GM10847 (cell line): ENCODE results near the gene TXLNG.
A peak's percentile ranks its signal among the peaks of the same experiment; 100 is the strongest.

ENCODE experiments used
- POLR2A ChIP-seq: IDR thresholded peaks from 2 replicates; pipeline ENCODE4 v1.6.1; 2011; ENCODE audit not compliant: insufficient read length; ENCODE audit errors: extremely low read depth

Gene TXLNG

GRCh38 chrX:16851421-16851820 lies 65.2 kb downstream of the TXLNG start:
- no peak for TF ChIP-seq POLR2A

GRCh38 chrX:16851827-16852226 lies 65.6 kb downstream of the TXLNG start:
- TF ChIP-seq POLR2A: no peak

GRCh38 chrX:16852617-16853179 lies 66.4 kb downstream of the TXLNG start:
- no peak for TF ChIP-seq POLR2A

- no peak for TF ChIP-seq POLR2A
These were observed 67.3 kb downstream of the TXLNG start for GRCh38 chrX:16853537-16853936.

GRCh38 chrX:16855363-16856075 lies 69.3 kb downstream of the TXLNG start:
- TF ChIP-seq POLR2A: no peak

- no peak for TF ChIP-seq POLR2A
These were observed 70.5 kb downstream of the TXLNG start for GRCh38 chrX:16856744-16857143.

- no peak for TF ChIP-seq POLR2A
These were observed 76.6 kb downstream of the TXLNG start for GRCh38 chrX:16862829-16863228.

GRCh38 chrX:16867947-16868346 lies 81.7 kb downstream of the TXLNG start:
- TF ChIP-seq POLR2A: no peak

- TF ChIP-seq POLR2A: no peak
These were observed 82.7 kb downstream of the TXLNG start for GRCh38 chrX:16868920-16869319.

GRCh38 chrX:16869393-16870094 lies 83.3 kb downstream of the TXLNG start:
- no peak for TF ChIP-seq POLR2A

- peak; percentile 58 for TF ChIP-seq POLR2A
These were observed 84.0 kb downstream of the TXLNG start, which contains the start of gene RBBP7 for GRCh38 chrX:16870095-16870861. Gene RBBP7, minus strand, starts transcription at chrX:16870362. Its CDS starts 309 bp downstream, at chrX:16870053.

GRCh38 chrX:16870862-16871815 lies 84.9 kb downstream of the TXLNG start:
- TF ChIP-seq POLR2A: no peak

- no peak for TF ChIP-seq POLR2A
These were observed 86.8 kb downstream of the TXLNG start for GRCh38 chrX:16873106-16873505.

GRCh38 chrX:16874458-16875095 lies 88.3 kb downstream of the TXLNG start:
- no peak for TF ChIP-seq POLR2A
